RWPE2 (cell line): Measurements from ENCODE around the gene PHF14.

Experiments
- ATAC-seq: fragments of 200-7000 bp; cut with Tn5 transposase; 3 replicates; pipeline ENCODE4 v1.9.1; 2021; ENCODE audit warnings: low read depth
- DNase-seq: peaks from one replicate; pipeline ENCODE4 v3.0.0-alpha.2; 2020; ENCODE audit warnings: low spot score
- H3K27ac ChIP-seq: fragments of 450-650 bp; 2 replicates; pipeline ENCODE4 v1.5.1; 2017; ENCODE audit warnings: mild to moderate bottlenecking; ENCODE audit not compliant: poor library complexity, severe bottlenecking
- H3K27me3 ChIP-seq: fragments of 250-450 bp; sonication (Bioruptor Pico); 2 replicates; pipeline ENCODE4 v1.5.1; 2021; ENCODE audit warnings: mild to moderate bottlenecking, moderate library complexity; ENCODE audit not compliant: insufficient read depth, poor library complexity, severe bottlenecking
- H3K36me3 ChIP-seq: fragments of 250-450 bp; sonication (Bioruptor Pico); 2 replicates; pipeline ENCODE4 v1.5.1; 2020; ENCODE audit warnings: low read depth, mild to moderate bottlenecking, moderate library complexity
- H3K4me1 ChIP-seq: fragments of 250-450 bp; sonication (Bioruptor Pico); 2 replicates; pipeline ENCODE4 v1.5.1; 2021; ENCODE audit warnings: mild to moderate bottlenecking, moderate library complexity; ENCODE audit not compliant: insufficient read depth, poor library complexity, severe bottlenecking
- H3K4me3 ChIP-seq: fragments of 250-450 bp; sonication (Bioruptor Pico); 2 replicates; pipeline ENCODE4 v1.5.1; 2021; ENCODE audit warnings: mild to moderate bottlenecking, moderate library complexity; ENCODE audit not compliant: severe bottlenecking
- H3K9me3 ChIP-seq: fragments of 250-450 bp; sonication (Bioruptor Pico); 2 replicates; pipeline ENCODE4 v1.5.1; 2021; ENCODE audit warnings: mild to moderate bottlenecking, moderate library complexity; ENCODE audit not compliant: severe bottlenecking
- CTCF ChIP-seq: fragments of 450-650 bp; IDR thresholded peaks from one replicate; pipeline ENCODE4 v1.5.1; 2017; ENCODE audit warnings: mild to moderate bottlenecking, moderate library complexity; ENCODE audit not compliant: poor library complexity, severe bottlenecking

PHF14 gene

GRCh38 chr7:11185179-11185815 lies 211.6 kb downstream of the PHF14 start:
- ATAC-seq (no peak), DNase-seq (no peak)
- H3K4me3 ChIP-seq: no peak overlapping the region
- no peaks in the 10 kb centered on the region for H3K9me3 ChIP-seq
- H3K27ac ChIP-seq: no peak overlapping the region
- H3K27me3 ChIP-seq: no peaks in the 10 kb centered on the region
- no peak for TF ChIP-seq CTCF
- no peaks in the 10 kb centered on the region for H3K4me1 ChIP-seq
- no peaks in the 10 kb centered on the region for H3K36me3 ChIP-seq

GRCh38 chr7:11188529-11189310 lies 215.0 kb downstream of the PHF14 start:
- Histone ChIP-seq H3K9me3 (no peaks in the 10 kb centered on the region), H3K4me3 (no peak overlapping the region), H3K4me1 (no peaks in the 10 kb centered on the region), H3K27me3 (no peaks in the 10 kb centered on the region), H3K36me3 (no peaks in the 10 kb centered on the region), H3K27ac (no peak overlapping the region)
- TF ChIP-seq CTCF: no peak
- DNase-seq (no peak), ATAC-seq (no peak)

- H3K4me1 ChIP-seq: no peaks in the 10 kb centered on the region
- no peak overlapping the region for H3K27ac ChIP-seq
- TF ChIP-seq CTCF: no peak
- no peak for ATAC-seq
- H3K9me3 ChIP-seq: no peaks in the 10 kb centered on the region
- no peak overlapping the region for H3K4me3 ChIP-seq
- no peak for DNase-seq
- H3K36me3 ChIP-seq: no peaks in the 10 kb centered on the region
- no peaks in the 10 kb centered on the region for H3K27me3 ChIP-seq
These were observed 217.4 kb downstream of the PHF14 start for GRCh38 chr7:11191081-11191480.

GRCh38 chr7:11191574-11192220 lies 218.0 kb downstream of the PHF14 start:
- Histone ChIP-seq H3K36me3 (no peaks in the 10 kb centered on the region), H3K27me3 (no peaks in the 10 kb centered on the region), H3K4me1 (no peaks in the 10 kb centered on the region), H3K4me3 (no peak overlapping the region), H3K9me3 (no peaks in the 10 kb centered on the region), H3K27ac (no peak overlapping the region)
- DNase-seq (no peak), ATAC-seq (no peak)
- TF ChIP-seq CTCF: no peak
